NCI-H1930 (cell line): Measurements from ENCODE around the gene PLEKHN1.
A peak's percentile ranks its signal among the peaks of the same experiment; 100 is the strongest.
"Not testable (repeated sequence)": the region's sequence is repeated elsewhere in the genome, so short reads cannot be mapped to it uniquely, and the experiment has no call there.

ENCODE experiments used
- DNase-seq, 2 experiments: peaks; one replicate each; lab custom pipeline; 2025; lab: John Stamatoyannopoulos, UW

The PLEKHN1 gene

GRCh38 chr1:1006305-1007159 lies 40.2 kb downstream of the PLEKHN1 start:
- DNase-seq: no peak

GRCh38 chr1:1010131-1010530 lies 43.8 kb downstream of the PLEKHN1 start:
- DNase-seq: not testable (repeated sequence)

- no peak for DNase-seq
Observed at GRCh38 chr1:1011396-1011949, 45.2 kb downstream of the PLEKHN1 start.

- DNase-seq: not testable (repeated sequence)
Observed at GRCh38 chr1:1012736-1013104, 46.4 kb downstream of the PLEKHN1 start.

- peak in 1 of 2 experiments; percentile 47 for DNase-seq
Observed at GRCh38 chr1:1013105-1013921, 47.0 kb downstream of the PLEKHN1 start, which contains the start of gene ISG15. TSS of gene ISG15 (plus strand) at chr1:1013497. CDS start at chr1:1013574, 77 bp downstream.

GRCh38 chr1:1013922-1014648 lies 47.8 kb downstream of the PLEKHN1 start:
- no peak for DNase-seq

GRCh38 chr1:1014799-1015681 lies 48.8 kb downstream of the PLEKHN1 start:
- DNase-seq: no peak

- DNase-seq: not testable (repeated sequence)
Observed at GRCh38 chr1:1017397-1018320, 51.4 kb downstream of the PLEKHN1 start.

GRCh38 chr1:1018321-1018685 lies 52.0 kb downstream of the PLEKHN1 start:
- DNase-seq: not testable (repeated sequence)

- DNase-seq: peak; percentile 70 to 88
Observed at GRCh38 chr1:1019122-1019999, 53.1 kb downstream of the PLEKHN1 start.

- no peak for DNase-seq
Observed at GRCh38 chr1:1020000-1020404, 53.7 kb downstream of the PLEKHN1 start, which contains the start of gene AGRN. TSS of gene AGRN (plus strand) at chr1:1020120. CDS start at chr1:1020173, 53 bp downstream.

GRCh38 chr1:1020415-1021009 lies 54.2 kb downstream of the PLEKHN1 start:
- no peak for DNase-seq

- DNase-seq: no peak
Observed at GRCh38 chr1:1021010-1021919, 55.0 kb downstream of the PLEKHN1 start.

GRCh38 chr1:1021920-1022259 lies 55.6 kb downstream of the PLEKHN1 start:
- DNase-seq: no peak

- no peak for DNase-seq
Observed at GRCh38 chr1:1022302-1023009, 56.2 kb downstream of the PLEKHN1 start.

- no peak for DNase-seq
Observed at GRCh38 chr1:1023700-1024099, 57.4 kb downstream of the PLEKHN1 start.
